ENCODE results near the gene PRKAG2.

PRKAG2 gene

GRCh38 chr7:151679071-151679708 is 197.7 kb downstream of the PRKAG2 start:
- DNase-seq (ENCODE audit: low read depth in 2 of 2), result no peak

GRCh38 chr7:151678227-151678604 is 198.7 kb downstream of the PRKAG2 start:
- DNase-seq (ENCODE audit: low read depth in 2 of 2), result no peak

GRCh38 chr7:151677581-151678226 is 199.2 kb downstream of the PRKAG2 start:
- DNase-seq (ENCODE audit: low read depth in 2 of 2), result no peak

GRCh38 chr7:151676759-151677158 is 200.2 kb downstream of the PRKAG2 start:
- DNase-seq (ENCODE audit: low read depth in 2 of 2), result no peak

- DNase-seq (ENCODE audit: low read depth in 2 of 2), result no peak
Measured at GRCh38 chr7:151675196-151675920, 201.6 kb downstream of the PRKAG2 start.

- no peak for DNase-seq (ENCODE audit: low read depth in 2 of 2)
Measured at GRCh38 chr7:151674161-151674920, 202.6 kb downstream of the PRKAG2 start.

GRCh38 chr7:151673216-151673615 is 203.7 kb downstream of the PRKAG2 start:
- DNase-seq (ENCODE audit: low read depth in 2 of 2), result no peak

GRCh38 chr7:151672716-151673115 is 204.2 kb downstream of the PRKAG2 start:
- DNase-seq (ENCODE audit: low read depth in 2 of 2), result no peak

- DNase-seq (ENCODE audit: low read depth in 2 of 2), result no peak
Measured at GRCh38 chr7:151671514-151671913, 205.4 kb downstream of the PRKAG2 start.

- no peak for DNase-seq (ENCODE audit: low read depth in 2 of 2)
Measured at GRCh38 chr7:151669762-151670161, 207.2 kb downstream of the PRKAG2 start.

- DNase-seq (ENCODE audit: low read depth in 2 of 2), result no peak
Measured at GRCh38 chr7:151666886-151667285, 210.0 kb downstream of the PRKAG2 start.

GRCh38 chr7:151665368-151665767 is 211.5 kb downstream of the PRKAG2 start:
- peak; percentile 70 to 76 for DNase-seq (ENCODE audit: low read depth in 2 of 2)

- no peak for DNase-seq (ENCODE audit: low read depth in 2 of 2)
Measured at GRCh38 chr7:151664268-151664667, 212.6 kb downstream of the PRKAG2 start.

- DNase-seq (ENCODE audit: low read depth in 2 of 2), result no peak
Measured at GRCh38 chr7:151663382-151664100, 213.4 kb downstream of the PRKAG2 start.

GRCh38 chr7:151662251-151662826 is 214.6 kb downstream of the PRKAG2 start:
- DNase-seq (ENCODE audit: low read depth in 2 of 2), result no peak

- no peak for DNase-seq (ENCODE audit: low read depth in 2 of 2)
Measured at GRCh38 chr7:151661587-151661986, 215.3 kb downstream of the PRKAG2 start.

- no peak for DNase-seq (ENCODE audit: low read depth in 2 of 2)
Measured at GRCh38 chr7:151660141-151660540, 216.8 kb downstream of the PRKAG2 start.

- no peak for DNase-seq (ENCODE audit: low read depth in 2 of 2)
Measured at GRCh38 chr7:151659219-151659618, 217.7 kb downstream of the PRKAG2 start.

GRCh38 chr7:151658778-151659177 is 218.1 kb downstream of the PRKAG2 start:
- DNase-seq (ENCODE audit: low read depth in 2 of 2), result no peak

GRCh38 chr7:151657173-151657572 is 219.7 kb downstream of the PRKAG2 start:
- DNase-seq (ENCODE audit: low read depth in 2 of 2), result no peak

- no peak for DNase-seq (ENCODE audit: low read depth in 2 of 2)
Measured at GRCh38 chr7:151655555-151655954, 221.4 kb downstream of the PRKAG2 start.

Data from fibroblast of skin of left quadriceps (primary cell).